Memory B cell (primary cell): Measurements from ENCODE around the gene ZNF154.

Experiments
- ATAC-seq: fragments of 150-1000 bp; cut with Tn5 transposase; 2 replicates; pipeline ENCODE4 v1.10.0; 2021; ENCODE audit warnings: low read depth, mild to moderate bottlenecking, moderate library complexity
- DNase-seq, 2 donors: peaks; one replicate each; pipeline ENCODE4 v3.0.0; 2022; ENCODE audit warnings: low spot score in 2 of 2
- H3K27ac Mint-ChIP-seq: one replicate; pipeline ENCODE4 v1.8.0; 2022; ENCODE audit warnings: mild to moderate bottlenecking, moderate library complexity, mixed read lengths
- H3K27me3 Mint-ChIP-seq: one replicate; pipeline ENCODE4 v1.8.0; 2022; ENCODE audit warnings: mixed read lengths
- H3K36me3 Mint-ChIP-seq: one replicate; pipeline ENCODE4 v1.8.0; 2022; ENCODE audit warnings: mild to moderate bottlenecking, mixed read lengths
- H3K4me1 Mint-ChIP-seq: one replicate; pipeline ENCODE4 v1.8.0; 2022; ENCODE audit warnings: mixed read lengths
- H3K4me3 Mint-ChIP-seq: one replicate; pipeline ENCODE4 v1.8.0; 2022; ENCODE audit warnings: mild to moderate bottlenecking, moderate library complexity, mixed read lengths
- H3K9me3 Mint-ChIP-seq: one replicate; pipeline ENCODE4 v1.8.0; 2022; ENCODE audit warnings: mixed read lengths

The ZNF154 gene

DNA sequence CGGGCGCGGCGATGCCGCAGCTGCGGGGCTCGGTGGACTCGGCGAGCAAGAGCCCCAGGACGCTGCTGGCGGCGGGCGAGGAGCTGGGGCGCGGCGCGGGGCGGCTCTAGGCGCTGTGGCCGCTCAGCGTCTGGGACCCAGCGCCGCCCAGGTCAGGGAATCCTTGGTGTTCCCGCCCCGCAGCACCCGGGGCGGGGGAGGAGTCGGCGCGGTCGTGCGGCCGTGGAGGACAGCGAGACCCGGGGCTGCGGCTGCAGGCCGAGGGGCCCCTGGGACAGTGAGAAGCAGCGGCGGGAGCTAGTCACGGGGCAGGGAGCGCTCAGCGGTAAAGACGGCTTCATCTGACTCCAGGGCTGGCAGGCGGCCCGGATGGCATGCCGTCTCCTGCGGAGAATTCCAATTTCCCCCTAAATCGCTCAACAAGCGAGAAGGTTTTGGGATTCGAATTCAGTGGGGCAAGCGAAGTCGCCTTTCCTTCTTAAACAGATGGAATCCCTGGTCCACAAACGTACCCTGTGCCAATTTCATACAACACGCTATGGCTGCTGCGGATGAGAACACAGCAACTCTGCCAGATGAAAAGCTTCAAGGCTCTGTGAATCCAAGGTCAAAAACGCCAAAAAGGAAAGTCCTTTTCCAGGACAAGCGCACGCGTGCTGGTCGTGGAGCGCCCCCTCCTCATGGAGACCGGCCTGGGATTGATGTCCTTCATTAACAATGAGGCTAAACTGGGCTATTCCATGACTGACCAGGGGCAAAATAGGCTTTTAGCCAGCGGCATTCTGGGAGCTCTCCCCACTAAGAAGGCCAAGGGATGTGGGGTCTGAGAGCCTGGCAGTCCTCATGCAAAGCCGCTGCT, 44.5 kb downstream of the ZNF154 start:
- Mint-ChIP-seq H3K4me1 (peaks cover 5% of the 10 kb centered on the region), H3K27ac (peak overlapping the region; percentile 68), H3K36me3 (no peaks in the 10 kb centered on the region), H3K4me3 (peak overlapping the region; percentile 79), H3K9me3 (peaks cover 1% of the 10 kb centered on the region), H3K27me3 (peaks cover 17% of the 10 kb centered on the region)
- DNase-seq, result peak; percentile 4 to 20
- peak; percentile 53 for ATAC-seq

DNA sequence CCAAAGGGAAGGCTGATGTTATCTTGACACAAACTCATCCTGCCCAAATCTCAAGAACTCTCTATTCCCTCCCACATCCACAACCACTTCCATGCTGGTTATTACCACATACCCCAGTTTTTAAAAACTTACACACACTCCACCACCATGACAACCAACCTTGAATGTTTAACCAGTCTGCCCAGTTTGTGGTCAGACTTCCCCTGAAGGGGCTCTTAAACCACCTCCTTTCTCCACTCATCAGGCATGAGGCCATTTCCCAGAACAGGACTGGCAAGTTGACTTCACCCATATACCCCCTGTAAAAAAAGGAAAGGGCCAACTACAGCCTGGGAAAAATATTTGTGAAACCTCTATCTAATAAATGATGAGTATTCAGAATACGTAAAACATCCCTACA, 52.7 kb downstream of the ZNF154 start:
- Mint-ChIP-seq H3K9me3 (peaks cover 29% of the 10 kb centered on the region), H3K4me1 (no peaks in the 10 kb centered on the region), H3K27ac (no peak overlapping the region), H3K36me3 (peaks cover 16% of the 10 kb centered on the region), H3K4me3 (no peak overlapping the region), H3K27me3 (peaks cover 39% of the 10 kb centered on the region)
- ATAC-seq (no peak), DNase-seq (no peak)

DNA sequence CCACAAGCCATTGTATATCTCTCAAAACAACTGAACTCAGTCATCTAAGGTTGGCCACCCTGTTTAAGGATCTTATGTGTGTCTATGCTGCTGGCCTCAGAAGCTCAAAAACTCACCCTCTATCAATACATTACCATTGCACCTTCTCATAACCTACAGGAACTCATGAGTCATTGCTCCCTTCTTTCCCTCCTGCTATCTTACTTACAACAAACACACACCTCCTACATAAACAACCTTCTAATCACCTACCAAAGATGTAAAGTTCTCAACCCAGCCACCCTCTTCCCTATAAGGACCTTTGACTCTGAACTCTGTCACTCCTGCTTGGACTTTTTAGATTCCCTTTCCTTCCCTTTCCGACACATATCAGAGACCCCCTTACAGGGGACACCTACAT, 53.6 kb downstream of the ZNF154 start:
- no peak overlapping the region for H3K4me3 Mint-ChIP-seq

DNA sequence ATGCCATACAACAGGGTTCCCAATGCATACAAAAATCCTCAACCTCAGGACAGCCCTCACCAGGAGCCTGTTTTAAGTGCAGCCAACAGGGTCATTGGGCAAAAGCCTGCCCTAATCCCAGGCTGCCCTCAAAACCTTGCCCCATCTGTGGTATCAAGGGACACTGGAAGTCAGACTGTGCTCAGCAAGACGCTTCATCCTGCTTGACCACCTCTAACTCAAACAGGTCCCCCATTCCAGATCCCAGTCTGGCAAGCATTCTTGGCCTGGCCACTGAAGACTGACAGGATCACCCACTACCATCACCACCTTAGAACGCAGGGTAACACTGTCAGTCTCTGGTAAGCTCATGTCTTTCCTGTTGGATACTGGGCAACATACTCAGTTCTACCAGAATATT, 55.3 kb downstream of the ZNF154 start:
- peaks cover 30% of the 10 kb centered on the region for H3K9me3 Mint-ChIP-seq
- no peak overlapping the region for H3K4me3 Mint-ChIP-seq
- no peak for ATAC-seq
- no peak overlapping the region for H3K27ac Mint-ChIP-seq
- peaks cover 36% of the 10 kb centered on the region for H3K27me3 Mint-ChIP-seq
- DNase-seq, result no peak
- H3K36me3 Mint-ChIP-seq, result peaks cover 16% of the 10 kb centered on the region
- no peaks in the 10 kb centered on the region for H3K4me1 Mint-ChIP-seq

More for the DNA sequence above, 53.6 kb downstream of the ZNF154 start:
- Mint-ChIP-seq H3K27ac (no peak overlapping the region), H3K36me3 (peaks cover 16% of the 10 kb centered on the region), H3K27me3 (peaks cover 36% of the 10 kb centered on the region), H3K9me3 (peaks cover 30% of the 10 kb centered on the region), H3K4me1 (no peaks in the 10 kb centered on the region)
- DNase-seq (no peak), ATAC-seq (no peak)

DNA sequence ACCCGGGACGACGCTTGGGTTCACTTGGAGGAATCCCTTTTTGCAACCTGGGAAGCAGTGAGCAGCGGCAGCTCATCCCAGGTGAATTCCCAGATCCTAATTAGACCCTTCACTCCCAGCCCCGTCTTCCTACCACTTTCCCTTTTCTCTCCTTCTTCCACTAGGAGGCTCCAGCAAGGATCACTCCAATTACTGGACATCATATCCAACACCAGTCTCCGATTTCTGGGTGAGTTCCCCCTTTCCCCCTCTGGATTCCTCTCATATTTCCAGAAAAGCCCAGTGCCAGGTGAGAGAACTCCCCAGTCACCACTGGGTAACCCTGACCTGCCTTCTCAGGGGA, 57.4 kb downstream of the ZNF154 start:
- H3K4me3 Mint-ChIP-seq, result no peak overlapping the region
- H3K9me3 Mint-ChIP-seq, result peaks cover 32% of the 10 kb centered on the region
- DNase-seq (no peak), ATAC-seq (no peak)
- H3K27me3 Mint-ChIP-seq, result peaks cover 36% of the 10 kb centered on the region
- H3K36me3 Mint-ChIP-seq, result peaks cover 16% of the 10 kb centered on the region
- no peaks in the 10 kb centered on the region for H3K4me1 Mint-ChIP-seq
- no peak overlapping the region for H3K27ac Mint-ChIP-seq

DNA sequence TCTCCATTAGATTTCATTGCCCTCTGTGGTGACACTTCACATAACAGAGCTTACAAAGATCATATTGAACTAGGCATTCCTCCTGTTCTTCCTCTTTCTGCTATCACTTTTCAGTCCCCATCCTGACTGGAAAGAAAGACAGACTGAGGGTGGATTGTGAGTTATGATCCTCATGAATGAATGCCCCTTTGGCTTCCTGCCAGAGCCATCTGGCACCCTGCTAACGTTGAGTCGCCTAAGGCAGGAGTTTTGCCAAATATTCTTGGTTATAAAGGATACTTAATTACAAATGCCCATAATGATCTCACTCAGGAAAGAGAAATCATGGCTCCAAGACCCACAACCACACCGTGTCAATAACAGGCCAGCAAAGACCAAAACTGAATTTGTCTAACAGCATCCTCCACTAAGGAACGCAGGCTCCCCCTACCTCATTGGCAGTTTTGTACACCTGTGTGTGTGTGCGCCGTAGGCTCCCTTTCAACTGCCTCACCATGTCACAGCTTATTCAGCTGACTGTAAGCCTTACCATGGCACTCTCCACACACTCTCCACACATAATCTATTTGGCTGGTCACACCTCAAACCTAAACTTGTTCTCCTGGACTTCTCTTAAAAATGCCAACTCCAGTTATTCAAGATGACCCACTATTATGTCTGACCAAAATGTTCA, 60.5 kb downstream of the ZNF154 start:
- Mint-ChIP-seq H3K27ac (no peak overlapping the region), H3K4me1 (no peaks in the 10 kb centered on the region), H3K4me3 (no peak overlapping the region), H3K36me3 (peaks cover 7% of the 10 kb centered on the region), H3K27me3 (peaks cover 15% of the 10 kb centered on the region), H3K9me3 (peaks cover 20% of the 10 kb centered on the region)
- no peak for ATAC-seq
- DNase-seq, result no peak
